Thoracic aorta endothelial cell (primary cell): Measurements from ENCODE around the gene KRTAP5-6. TPM values are rescaled to one million over a fixed set of nuclear protein-coding genes. Genes with fewer than 3 reads are reported as not detected.

Source experiments
- total RNA-seq: library from RNA; depleted of rRNA; stranded (reverse); fragments of >200 nt; gene quantifications from 2 replicates; pipeline ENCODE4 v1.2.3, GENCODE V29; 2012

Gene KRTAP5-6, protein sequence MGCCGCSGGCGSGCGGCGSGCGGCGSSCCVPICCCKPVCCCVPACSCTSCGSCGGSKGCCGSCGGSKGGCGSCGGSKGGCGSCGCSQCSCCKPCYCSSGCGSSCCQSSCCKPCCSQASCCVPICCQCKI
- total RNA-seq: not detected in 2 replicates

DNA sequence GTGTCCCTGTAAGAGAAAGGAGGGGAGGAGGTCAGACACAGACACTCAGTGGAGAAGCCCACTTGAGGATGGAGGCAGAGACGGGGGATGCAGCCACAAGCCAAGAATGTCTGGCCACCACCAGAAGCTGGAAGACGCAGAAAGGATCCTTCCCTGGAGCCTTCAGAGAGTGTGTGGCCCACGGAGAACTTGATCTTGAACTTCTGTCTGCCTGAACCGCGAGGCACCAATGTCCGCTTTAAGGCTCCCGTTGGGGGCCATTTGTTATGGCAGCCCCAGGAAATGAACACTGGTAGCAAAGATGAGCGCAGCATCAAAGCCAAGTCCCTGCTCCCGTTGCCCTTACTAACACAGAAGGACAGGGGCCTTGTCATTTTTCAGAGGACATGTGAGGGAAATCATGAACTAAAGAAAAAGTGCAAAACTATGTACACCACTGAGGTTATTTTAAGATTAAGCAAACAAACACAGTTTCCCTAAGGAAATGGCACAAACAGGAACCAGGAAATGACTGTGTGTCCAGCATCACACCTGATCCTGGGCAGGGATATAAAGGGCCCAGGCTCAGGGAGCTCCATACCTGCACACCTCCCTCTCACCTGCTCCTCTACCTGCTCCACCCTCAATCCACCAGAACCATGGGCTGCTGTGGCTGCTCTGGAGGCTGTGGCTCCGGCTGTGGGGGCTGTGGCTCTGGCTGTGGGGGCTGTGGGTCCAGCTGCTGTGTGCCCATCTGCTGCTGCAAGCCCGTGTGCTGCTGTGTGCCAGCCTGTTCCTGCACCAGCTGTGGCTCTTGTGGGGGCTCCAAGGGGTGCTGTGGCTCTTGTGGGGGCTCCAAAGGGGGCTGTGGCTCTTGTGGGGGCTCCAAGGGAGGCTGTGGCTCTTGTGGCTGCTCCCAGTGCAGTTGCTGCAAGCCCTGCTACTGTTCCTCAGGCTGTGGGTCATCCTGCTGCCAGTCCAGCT is at the start of gene KRTAP5-6:
KRTAP5-6 (plus strand) TSS at position 588 of the 963 bp plus-strand sequence; CDS start at position 639, 51 bp downstream.

Other genes with a start within 250 kb of the KRTAP5-6 start
- 17.0 and 21.1 TPM in 2 replicates for gene MOB2, start 210.4 kb upstream of the KRTAP5-6 start, total RNA-seq
- 0.40 and 1.3 TPM in 2 replicates for gene DUSP8, start 124.9 kb upstream of the KRTAP5-6 start, total RNA-seq
- gene KRTAP5-1, start 111.9 kb upstream of the KRTAP5-6 start, total RNA-seq: not detected in 2 replicates
- not detected in 2 replicates for gene KRTAP5-2, start 98.9 kb upstream of the KRTAP5-6 start, total RNA-seq
- not detected in 2 replicates for gene KRTAP5-3, start 88.7 kb upstream of the KRTAP5-6 start, total RNA-seq
- not detected in 2 replicates for gene KRTAP5-4, start 75.1 kb upstream of the KRTAP5-6 start, total RNA-seq
- not detected in 2 replicates for gene KRTAP5-5, start 67.4 kb upstream of the KRTAP5-6 start, total RNA-seq
- 0.07 TPM in 1 of 2 replicates, not detected in the other for gene IFITM10, start 53.4 kb downstream of the KRTAP5-6 start, total RNA-seq
- 56.7 and 65.2 TPM in 2 replicates for gene CTSD, start 66.7 kb downstream of the KRTAP5-6 start, total RNA-seq
- gene SYT8, start 137.8 kb downstream of the KRTAP5-6 start, total RNA-seq: not detected in 2 replicates
- gene TNNI2, start 141.8 kb downstream of the KRTAP5-6 start, total RNA-seq: not detected in 2 replicates
- gene LSP1, start 155.9 kb downstream of the KRTAP5-6 start, total RNA-seq: 0.27 TPM in 1 of 2 replicates, not detected in the other
- gene PRR33, start 194.7 kb downstream of the KRTAP5-6 start, total RNA-seq: not detected in 2 replicates
- gene TNNT3, start 222.5 kb downstream of the KRTAP5-6 start, total RNA-seq: not detected in 2 replicates